OCI-LY3 (cell line): Measurements from ENCODE around the gene EXOC7.

Experiments used
- CTCF ChIP-seq: fragments of 200-600, 300-600 bp; sonication (generic); IDR thresholded peaks from 2 replicates; pipeline ENCODE4 v1.5.1; 2014; ENCODE audit warnings: antibody characterized with exemption, low read length, low read depth
- EZH2phosphoT487 ChIP-seq: fragments of 200-600 bp; shearing (Covaris generic); IDR thresholded peaks from 2 replicates; pipeline ENCODE4 v1.6.1; 2018; ENCODE audit warnings: antibody characterized with exemption, mixed run types, low read depth

GRCh38 chr17:76087531-76087930 is 16.1 kb downstream of the EXOC7 start:
- TF ChIP-seq EZH2phosphoT487 (no peak), CTCF (no peak)
